Stimulated activated CD4-positive, alpha-beta T cell treated with anti-CD3 and anti-CD28 coated beads, Interleukin-1b, Interleukin-23, amount 100 ng/mL, for 48 hours (primary cell): ENCODE measurements around the gene PXK.
A peak's percentile ranks its signal among the peaks of the same experiment; 100 is the strongest.

Experiments
- DNase-seq: peaks from one replicate; pipeline ENCODE4 v3.0.0-alpha.2; 2020

The PXK gene

DNA sequence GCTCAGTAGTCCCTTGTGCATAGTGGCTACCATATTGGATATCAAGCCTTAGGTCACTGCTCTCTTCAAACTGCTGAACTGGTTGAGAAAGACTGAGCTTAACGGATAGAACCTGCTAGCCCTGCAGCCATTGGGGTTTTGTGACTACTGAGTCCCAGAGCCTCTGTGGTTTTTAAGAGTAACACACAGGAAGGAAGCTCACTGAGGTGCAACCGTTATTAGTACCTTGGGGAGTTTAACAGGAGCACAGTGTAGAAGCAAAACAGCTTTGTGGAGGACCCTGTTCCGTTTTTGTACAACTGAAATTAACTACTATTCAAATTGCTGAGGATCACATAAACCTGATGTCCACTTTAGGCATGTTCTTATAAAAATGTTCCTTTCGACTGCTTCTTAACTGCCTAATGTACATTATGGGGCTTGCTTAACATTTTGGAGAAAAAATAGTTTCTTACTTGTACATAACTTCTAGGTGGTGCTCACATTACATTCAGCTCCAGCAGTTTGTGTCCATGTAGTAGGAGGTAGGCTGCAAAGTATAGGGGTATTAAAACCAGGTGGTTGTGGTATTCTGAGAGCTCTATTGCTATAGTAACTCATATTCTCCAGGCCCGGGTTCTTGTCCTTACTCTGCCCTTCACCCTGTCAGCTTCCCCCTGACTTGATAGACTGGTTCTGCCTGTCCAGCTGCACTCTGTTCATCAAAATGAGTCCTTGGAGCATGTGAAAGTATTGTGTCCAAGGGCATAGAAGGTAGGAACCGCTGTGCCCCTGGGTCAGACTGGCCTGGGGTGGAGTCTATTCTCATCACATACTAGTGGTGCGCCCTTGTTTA, 17.3 kb downstream of the PXK start:
- DNase-seq: no peak

DNA sequence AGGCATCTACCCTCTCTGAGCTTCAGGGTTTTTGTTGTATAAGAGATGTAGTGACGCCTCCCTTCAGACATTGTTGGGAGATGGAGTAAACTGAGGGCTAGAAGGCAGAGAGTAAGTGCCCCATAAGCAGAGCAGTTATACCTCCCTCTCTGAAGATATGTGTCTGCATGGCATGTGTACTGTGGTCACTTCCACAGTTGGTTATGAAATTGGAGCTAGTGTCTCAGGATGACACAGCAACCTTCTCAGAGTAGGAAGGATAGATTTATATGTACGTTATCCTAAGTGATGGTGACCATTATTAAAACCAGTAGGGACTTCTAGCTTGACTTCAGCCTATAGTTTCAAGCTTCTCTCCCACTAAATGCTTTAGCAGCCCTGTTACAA, 17.9 kb downstream of the PXK start:
- no peak for DNase-seq

DNA sequence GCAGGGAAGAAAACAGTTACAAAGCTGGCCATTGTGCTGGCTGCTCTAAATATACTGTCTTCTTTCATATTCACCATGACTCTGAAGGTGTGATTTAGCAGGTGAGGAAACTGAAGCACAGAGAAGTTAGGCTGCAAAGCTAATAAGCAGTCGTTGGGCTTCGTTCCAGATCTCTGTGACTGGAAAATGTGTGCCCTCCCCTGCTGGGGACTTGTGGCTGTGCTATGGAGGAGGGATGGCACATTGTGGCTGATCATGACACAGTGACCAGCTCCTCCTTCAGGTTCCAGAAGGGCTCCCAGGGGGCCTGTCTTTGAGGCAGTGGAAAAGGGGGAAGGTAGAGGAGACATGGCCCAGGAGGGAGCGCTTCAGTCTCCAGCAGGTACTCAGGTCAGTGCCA, 19.2 kb downstream of the PXK start:
- no peak for DNase-seq

DNA sequence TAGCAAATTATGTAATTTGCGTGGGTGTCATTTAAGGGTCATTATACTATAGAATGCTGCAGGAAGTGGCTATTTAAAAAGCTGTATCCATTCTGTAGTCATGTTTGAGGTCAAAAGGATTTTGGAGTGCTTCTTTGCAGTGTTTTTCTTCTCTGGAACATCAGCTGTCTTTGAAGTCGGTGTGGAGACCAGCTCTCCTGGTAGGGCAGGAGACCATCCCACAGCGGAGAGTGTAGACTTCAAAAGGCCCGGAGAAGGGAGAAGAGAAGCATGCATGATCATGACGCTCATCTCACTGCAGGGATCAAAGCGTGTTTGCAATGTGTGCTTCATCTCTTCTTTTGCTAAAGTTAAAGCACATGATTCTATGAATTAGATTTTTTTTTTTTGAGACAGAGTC, 19.9 kb downstream of the PXK start:
- no peak for DNase-seq

DNA sequence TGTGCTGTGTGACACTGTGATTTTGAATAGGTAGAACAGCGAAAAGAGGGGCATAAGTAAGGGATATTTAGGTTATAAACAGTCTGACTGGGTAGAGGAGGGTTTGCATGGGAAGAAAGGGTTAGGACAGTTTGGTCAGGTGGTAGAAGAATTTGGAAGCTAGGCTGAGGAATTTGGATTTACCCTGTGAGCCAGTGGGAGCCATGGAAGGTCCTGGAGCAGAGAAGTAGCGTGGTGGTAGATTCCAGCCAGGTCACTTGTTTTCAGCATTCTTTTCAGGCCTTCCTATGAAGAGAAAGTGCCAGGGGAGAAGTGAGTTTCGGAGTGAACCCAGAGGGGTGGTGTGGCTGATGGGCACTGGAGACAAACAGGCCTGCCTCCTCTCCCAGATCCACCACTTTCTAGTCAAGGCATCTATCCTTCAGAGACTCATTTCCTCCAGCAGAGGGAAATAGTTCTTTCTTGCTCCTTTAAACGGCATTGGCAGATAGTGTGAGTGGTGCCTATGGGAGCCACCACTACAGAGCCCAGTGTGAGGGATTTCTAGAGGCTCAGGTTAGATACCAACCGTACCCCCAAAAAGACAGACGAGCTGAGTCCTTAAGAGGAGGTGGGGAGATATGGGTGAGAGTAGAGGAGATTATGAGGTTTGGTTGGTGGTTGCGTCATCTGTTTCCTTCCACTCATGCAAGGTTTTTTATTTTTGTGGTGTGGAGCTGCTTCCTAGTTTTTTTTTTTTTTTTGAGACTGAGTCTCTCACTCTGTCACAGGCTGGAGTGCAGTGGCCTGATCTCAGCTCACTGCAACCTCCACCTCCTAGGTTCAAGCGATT, 21.2 kb downstream of the PXK start:
- DNase-seq: no peak

DNA sequence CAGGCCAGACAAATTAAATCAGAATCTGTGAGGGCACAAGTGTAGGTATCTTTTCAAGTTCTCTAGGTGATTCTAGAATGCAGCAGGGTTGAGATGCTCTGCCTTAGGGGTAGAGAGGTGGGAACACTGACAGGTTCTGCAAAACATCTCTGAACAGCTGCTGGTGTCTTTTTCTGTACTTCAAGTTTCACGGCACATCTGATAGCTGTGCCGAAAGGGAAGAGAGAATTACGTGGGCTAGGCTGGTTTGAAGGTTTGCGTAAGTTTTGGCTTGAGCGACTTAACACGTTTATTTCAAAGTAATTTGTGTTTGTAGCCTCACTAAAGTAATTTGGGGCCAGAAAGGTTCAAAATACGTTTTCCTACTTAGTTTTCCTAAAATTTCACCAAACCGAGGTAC, 22.5 kb downstream of the PXK start:
- no peak for DNase-seq

DNA sequence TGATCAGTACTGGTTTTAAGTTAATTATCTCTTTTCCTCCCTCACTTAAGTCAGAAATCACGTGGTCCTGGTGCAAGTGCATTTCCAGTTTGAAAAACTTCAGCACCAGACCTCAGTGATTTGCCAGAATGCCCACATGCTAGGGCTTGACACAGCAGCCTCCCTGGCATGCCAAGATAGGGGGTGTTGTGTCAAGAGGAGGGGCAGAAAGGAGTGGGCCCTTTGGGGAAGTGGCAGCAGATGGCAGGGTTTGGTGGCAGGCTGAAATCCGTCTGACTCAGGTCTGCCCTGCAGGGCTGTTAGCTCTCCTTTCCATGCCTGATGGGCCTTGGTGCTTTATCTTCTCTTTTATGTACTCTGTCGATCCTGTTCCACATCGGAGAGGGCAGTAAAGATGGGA, 23.4 kb downstream of the PXK start:
- DNase-seq: no peak

DNA sequence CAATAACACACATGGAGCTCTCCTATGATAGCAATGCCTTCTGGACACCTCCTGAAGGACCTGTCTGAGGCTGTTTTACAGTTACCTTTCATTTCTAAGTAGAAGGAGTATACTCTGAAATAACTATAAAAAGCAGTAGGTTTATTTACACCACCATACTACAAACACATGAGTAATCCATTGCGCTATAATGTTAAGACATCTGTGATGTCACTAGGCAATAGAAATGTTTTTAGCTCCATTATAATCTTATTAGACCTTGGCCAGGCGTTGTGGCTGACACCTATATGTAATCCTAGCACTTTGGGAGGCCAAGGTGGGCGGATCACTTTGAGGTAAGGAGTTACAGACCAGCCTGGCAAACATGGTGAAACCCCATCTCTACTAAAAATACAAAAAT, 24.7 kb downstream of the PXK start:
- DNase-seq: no peak

DNA sequence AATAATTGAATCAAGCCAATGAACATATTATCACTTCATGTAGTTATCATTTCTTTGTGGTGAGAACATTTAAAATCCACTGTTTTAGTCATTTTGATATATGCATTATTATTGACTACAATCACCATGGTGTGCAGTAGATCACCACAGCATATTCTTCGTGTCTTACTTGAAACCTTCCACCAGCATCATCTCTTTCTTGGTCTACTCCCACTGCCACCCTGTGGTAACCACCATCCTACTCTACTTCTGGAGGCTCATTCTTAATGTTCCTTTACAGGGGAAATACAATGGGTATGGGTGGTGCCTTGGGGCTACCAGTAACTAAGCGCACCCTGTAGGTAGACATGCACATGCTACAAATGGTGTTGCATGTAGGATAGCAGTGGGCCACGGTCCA, 25.4 kb downstream of the PXK start:
- DNase-seq: peak; percentile 24

DNA sequence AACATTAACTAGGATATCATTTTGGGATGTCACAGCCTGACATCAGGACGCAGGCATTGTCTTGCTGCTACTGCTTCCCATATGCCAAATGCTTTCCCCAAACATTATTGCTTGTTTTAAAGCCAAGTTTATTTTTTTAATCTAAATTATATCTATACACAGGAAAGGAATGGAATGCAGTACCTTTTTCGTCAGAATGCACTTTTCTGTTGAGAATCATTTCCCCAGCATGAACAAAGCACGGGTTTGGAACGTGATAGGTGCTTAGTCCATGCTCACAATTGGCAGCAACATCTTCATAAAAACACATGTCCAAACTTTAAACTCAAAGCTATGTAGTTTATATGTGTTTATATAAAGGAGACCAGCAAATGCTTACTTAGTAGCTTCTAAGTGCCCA, 26.1 kb downstream of the PXK start:
- DNase-seq: no peak

DNA sequence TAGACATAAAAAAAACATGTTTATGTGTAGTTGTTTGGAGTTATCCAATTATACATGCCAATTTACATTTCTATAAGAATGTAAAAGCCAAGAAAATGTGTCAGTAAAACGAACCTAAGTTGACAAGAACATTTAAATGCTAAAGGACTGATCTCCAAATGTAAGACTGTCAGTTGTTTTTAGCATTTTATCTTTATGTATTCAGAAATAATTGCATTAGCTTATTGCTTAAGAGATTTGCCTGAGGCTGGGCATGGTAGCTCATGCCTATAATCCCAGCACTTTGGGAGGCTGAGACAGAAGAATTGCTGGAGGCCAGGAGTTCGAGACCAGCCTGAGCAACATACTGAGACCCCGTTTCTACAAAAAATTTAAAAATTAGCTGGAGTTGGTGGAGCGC, 26.9 kb downstream of the PXK start:
- DNase-seq: no peak

DNA sequence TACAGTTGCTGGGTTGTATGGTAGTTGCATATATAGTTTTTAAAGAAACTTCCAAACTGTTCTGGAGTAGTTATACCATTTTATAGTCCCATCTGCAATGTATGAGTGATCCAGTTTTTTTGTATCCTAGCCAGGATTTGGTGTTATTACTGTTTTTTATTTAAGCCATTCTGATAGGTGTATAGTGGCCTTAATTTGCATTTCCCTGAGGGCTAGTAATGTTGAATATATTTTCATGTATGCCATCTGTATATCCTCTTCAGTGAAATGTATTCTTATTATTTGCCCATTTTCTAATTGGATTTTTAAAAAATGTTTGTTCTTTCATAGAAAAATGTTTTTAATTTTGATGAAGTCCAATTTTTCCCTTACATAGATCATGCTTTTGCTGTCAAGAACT, 29.2 kb downstream of the PXK start:
- no peak for DNase-seq

DNA sequence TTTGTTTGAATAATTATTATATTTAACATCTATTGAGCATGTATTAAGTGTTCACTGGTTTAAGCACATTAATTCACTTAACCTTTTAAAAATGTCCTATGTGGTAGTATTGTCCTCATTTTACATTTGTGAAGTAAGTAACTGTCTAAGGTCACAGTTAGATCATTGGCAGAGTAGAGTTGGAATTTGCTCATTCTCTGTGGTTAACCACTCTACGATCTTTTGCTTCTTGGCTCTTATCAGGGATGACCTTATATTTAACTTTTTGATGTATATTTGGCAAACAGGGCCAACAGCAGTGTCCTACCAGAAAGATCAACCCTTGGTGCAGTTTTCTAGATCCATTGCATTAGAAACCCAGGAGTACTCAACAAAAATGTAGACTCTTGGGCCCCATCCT, 34.0 kb downstream of the PXK start:
- no peak for DNase-seq

DNA sequence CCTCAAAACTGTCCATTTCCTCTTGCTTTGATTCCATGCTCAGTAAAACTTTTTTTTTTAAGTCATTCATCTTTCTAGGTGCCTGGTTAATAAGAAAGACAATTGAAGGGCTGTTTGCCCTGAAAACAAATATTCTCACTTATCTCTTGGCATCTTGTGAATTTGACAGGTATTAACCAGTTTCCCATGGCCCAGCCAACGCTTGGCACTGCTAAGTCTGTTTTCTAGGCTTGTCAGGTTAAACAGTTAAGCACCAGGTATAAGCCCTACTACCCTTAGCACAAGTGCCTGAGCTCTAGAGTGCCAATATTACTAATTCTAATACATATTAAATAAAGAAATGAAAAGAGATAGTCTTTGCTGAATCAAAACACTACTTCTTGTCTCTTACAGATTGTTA, 36.3 kb downstream of the PXK start:
- no peak for DNase-seq

DNA sequence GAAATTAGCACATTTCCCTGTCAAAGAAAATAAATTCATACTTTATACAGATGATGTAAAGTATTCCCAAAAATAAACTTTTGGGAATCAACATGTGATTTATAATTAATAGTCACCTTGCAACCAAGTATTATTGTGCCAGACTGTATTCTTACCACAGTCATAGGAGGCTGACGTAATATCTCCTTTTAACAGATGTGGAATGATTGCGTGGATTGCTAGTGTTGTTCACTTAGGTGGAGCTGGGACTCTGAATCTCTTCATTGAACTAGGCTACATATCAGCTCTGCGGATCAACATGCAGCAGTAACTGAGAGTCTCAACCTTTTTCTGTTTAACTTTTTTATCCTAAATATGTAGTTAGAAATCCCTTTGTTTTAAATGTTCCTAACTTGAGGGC, 37.2 kb downstream of the PXK start:
- DNase-seq: no peak

DNA sequence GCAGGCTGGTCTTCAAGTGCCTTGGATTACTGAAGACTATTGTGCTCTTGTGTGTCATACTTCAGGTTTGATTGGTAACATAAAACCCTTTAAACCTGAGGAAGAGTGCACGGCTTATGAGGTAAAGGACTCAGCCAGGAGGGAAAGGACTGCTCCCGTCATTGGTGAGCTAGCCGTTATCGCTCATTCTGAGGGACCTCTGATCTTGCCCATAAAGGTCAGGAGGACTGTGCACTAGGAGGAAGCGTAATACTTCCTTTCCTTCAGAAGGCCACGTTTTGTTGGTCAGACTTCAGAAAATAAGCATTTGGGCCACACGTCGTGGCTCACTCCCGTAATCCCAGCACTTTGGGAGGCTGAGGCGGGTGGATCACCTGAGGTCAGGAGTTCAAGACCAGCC, 37.7 kb downstream of the PXK start:
- DNase-seq: no peak

DNA sequence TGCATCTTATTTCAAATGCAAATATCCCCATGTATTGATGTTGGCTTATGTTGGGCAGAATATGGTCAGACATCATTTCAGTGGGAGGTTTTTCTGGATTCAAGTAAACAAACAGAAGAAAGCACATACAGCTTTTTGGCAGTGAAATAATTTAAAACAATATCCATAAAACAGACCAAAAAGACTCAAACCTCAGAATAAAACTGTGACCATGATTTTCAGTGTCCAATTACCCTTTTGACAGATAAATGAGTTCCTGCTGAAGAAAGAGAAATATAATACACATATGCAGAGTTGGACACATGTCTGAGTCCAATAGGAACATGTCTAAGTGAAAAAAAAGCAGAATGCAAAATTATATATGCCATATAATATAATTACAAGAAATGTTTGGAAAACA, 39.1 kb downstream of the PXK start:
- DNase-seq: no peak

DNA sequence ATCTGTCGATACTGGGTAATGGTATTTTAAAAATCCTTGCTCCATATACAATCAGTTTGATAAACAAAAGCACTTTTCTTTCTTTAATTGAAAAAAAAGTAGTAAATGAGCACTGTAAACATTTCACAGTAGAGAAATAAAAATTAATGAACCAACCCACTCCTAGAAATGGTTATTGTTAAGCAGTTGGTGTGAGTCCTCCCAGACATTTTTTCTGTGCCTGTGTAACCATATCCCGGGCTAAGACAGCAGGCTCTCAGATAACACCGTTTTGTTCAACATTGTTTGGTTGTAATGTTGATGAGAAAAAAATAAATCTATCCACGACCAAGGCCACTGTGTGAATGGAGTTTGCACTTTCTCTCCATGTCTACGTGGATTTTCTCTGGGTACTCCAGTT, 42.6 kb downstream of the PXK start:
- no peak for DNase-seq

DNA sequence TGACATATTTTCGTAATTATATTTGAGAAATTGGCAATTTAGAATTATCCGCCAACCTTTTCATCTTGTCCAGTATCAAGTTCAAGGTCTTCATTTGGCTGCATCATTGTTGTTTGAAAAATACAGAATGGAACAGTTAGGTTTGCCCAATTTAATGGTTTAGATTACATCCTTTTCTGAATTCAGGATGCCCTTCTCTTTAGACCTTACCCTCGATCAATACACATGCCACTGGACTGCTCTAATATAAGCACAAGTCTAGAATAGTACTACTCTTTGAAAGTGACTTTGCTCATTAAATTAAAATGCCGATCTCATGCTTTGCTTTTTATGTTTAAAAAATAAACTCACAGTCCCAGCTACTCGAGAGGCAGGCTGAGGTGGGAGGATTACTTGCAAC, 44.5 kb downstream of the PXK start:
- no peak for DNase-seq

DNA sequence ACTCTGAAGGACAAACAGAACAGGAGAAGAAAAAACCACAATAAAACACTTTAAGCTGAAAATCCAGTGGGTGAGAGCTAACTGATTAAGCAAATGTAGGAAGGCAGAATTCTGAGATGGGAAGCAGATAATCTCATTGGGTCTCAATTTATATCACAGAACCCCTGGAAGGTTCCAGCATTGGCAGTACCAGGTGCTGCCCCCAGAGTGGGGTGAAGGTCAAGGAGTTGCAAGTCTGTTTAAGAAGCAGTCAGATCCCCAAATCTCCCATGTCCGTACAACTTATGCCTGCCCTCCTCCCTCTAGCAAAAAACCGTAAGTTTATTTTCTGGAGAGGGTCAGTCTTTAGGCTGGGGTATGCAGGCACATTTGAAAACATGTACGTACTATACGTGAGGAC, 45.1 kb downstream of the PXK start:
- no peak for DNase-seq

DNA sequence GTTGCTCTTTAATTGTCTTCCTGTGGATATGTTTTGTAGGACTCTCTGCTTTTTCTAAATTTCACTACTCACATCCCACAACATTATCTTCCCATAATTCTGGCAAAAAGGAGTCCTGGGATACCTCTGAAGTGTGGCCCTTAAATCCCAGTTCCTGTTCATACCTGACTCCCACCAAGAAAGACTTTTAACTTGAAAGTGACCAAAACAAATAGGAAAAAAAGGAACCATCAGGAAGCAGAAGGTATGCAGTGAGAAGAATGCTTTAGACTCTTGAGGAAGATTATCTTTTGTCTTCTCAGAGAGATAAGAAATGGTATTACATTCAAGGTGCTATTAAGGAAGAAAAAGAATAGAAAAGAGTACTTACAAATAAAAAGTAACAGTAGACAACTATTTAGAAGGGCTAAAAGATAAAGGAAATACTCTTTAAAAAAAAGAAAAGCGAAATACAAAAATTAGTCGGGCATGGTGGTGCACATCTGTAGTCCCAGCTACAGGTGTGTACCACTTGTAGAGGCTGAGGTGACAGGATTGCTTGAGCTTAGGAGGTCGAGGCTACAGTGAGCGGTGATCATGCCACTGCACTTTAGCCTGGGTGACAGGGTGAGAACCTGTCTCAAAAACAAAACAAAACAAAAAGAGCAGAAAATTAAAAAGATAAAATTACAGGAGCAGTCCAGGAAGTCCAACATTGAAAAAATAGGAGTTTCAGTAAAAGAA, 46.8 kb downstream of the PXK start:
- DNase-seq: no peak

DNA sequence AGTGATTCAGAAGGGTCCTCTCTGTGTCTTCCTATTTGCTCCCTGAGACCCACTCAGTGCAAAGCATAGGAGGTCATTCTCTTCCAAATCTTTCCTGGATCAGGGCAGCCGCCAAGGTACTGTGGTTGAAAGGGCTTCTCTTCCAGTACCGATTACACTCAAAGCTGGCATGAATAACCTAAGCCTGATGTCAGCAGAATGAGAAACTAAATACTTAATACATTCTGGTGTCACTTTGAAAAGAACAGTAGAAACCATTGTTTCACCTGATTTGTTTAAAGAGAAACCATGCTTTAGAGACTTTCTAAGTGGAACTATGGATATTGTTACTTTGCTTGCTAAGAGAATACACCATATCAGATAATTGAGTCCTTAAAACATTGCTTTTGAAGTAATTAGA, 50.8 kb downstream of the PXK start:
- DNase-seq: no peak

DNA sequence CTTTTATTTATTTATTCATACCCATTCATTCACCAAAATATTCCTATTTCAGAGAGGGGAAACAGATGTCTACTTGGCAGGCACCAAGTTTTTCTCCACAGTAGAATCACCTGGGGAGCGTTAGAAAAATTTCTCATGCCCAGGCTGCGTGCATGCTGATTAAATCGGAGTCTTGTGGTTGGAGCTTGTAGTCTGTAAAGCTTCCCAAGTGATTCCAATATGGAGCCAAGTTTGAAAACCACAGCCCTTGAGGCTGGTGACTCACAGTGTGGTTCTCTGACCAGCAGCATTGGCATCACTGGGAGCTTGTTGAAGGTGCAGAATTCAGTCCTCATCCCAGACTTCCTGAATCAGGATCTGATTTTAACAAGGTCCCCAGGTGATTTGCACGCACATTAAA, 51.2 kb downstream of the PXK start:
- no peak for DNase-seq
